GM18499 (cell line): ENCODE results near the gene DUXA.

Experiments
- ATAC-seq: cut with Tn5 transposase; IDR thresholded peaks from one replicate; pipeline ENCODE4 v1.9.1; 2021; ENCODE audit warnings: moderate number of reproducible peaks; ENCODE audit not compliant: insufficient read depth, unreplicated experiment

Gene DUXA

GRCh38 chr19:57106722-57107235 lies 60.5 kb downstream of the DUXA start:
- ATAC-seq: no peak

GRCh38 chr19:57105976-57106721 lies 61.1 kb downstream of the DUXA start:
- no peak for ATAC-seq
